Mononuclear cell (primary cell): ENCODE measurements around the gene PWWP2A. TPM values are rescaled to one million over a fixed set of nuclear protein-coding genes. Genes with fewer than 3 reads are reported as not detected.

Experiments
- H3K27me3 ChIP-seq: 2 replicates; pipeline ENCODE4 v1.6.0; 2011; ENCODE audit warnings: low read length, control low read depth; ENCODE audit not compliant: insufficient read depth
- H3K4me1 ChIP-seq: 2 replicates; pipeline ENCODE4 v1.5.1; 2011; ENCODE audit warnings: mild to moderate bottlenecking, low read length, control low read depth; ENCODE audit not compliant: insufficient read depth
- H3K4me3 ChIP-seq: 2 replicates; pipeline ENCODE4 v1.5.1; 2011; ENCODE audit warnings: mild to moderate bottlenecking, low read length, moderate library complexity
- H3K9me3 ChIP-seq: 2 replicates; pipeline ENCODE4 v1.5.1; 2011; ENCODE audit warnings: low read depth, mild to moderate bottlenecking, control low read depth, low read length
- total RNA-seq: library from RNA; depleted of rRNA; stranded (reverse); fragments of >200 nt; gene quantifications from one replicate; pipeline ENCODE4 v1.2.3, GENCODE V29; 2012

PWWP2A gene
- total RNA-seq, 1 donor = 21.8 TPM

- no peaks in the 10 kb centered on the region for H3K9me3 ChIP-seq
- H3K4me1 ChIP-seq = peaks cover 57% of the 10 kb centered on the region
- H3K4me3 ChIP-seq = no peak overlapping the region
- H3K27me3 ChIP-seq = no peaks in the 10 kb centered on the region
Observed at GRCh38 chr5:160096178-160096577, 23.1 kb downstream of the PWWP2A start.

GRCh38 chr5:160092960-160093707 is 26.1 kb downstream of the PWWP2A start:
- H3K9me3 ChIP-seq = no peaks in the 10 kb centered on the region
- H3K27me3 ChIP-seq = no peaks in the 10 kb centered on the region
- no peak overlapping the region for H3K4me3 ChIP-seq
- H3K4me1 ChIP-seq = peaks cover 41% of the 10 kb centered on the region

- H3K4me3 ChIP-seq = no peak overlapping the region
- no peaks in the 10 kb centered on the region for H3K9me3 ChIP-seq
- H3K27me3 ChIP-seq = no peaks in the 10 kb centered on the region
- peaks cover 37% of the 10 kb centered on the region for H3K4me1 ChIP-seq
Observed at GRCh38 chr5:160092514-160092913, 26.7 kb downstream of the PWWP2A start.

GRCh38 chr5:160090059-160090458 is 29.2 kb downstream of the PWWP2A start:
- H3K27me3 ChIP-seq = no peaks in the 10 kb centered on the region

GRCh38 chr5:160089531-160089930 is 29.7 kb downstream of the PWWP2A start:
- H3K27me3 ChIP-seq = no peaks in the 10 kb centered on the region
- no peaks in the 10 kb centered on the region for H3K9me3 ChIP-seq
- H3K4me1 ChIP-seq = peaks cover 30% of the 10 kb centered on the region
- H3K4me3 ChIP-seq = no peak overlapping the region

More at GRCh38 chr5:160090059-160090458, 29.2 kb downstream of the PWWP2A start:
- H3K4me3 ChIP-seq = no peak overlapping the region
- peaks cover 30% of the 10 kb centered on the region for H3K4me1 ChIP-seq
- H3K9me3 ChIP-seq = no peaks in the 10 kb centered on the region

- Histone ChIP-seq H3K9me3 (no peaks in the 10 kb centered on the region), H3K4me1 (peaks cover 29% of the 10 kb centered on the region), H3K4me3 (no peak overlapping the region), H3K27me3 (no peaks in the 10 kb centered on the region)
Observed at GRCh38 chr5:160088805-160089204, 30.4 kb downstream of the PWWP2A start.

- H3K4me3 ChIP-seq = no peak overlapping the region
- no peaks in the 10 kb centered on the region for H3K27me3 ChIP-seq
- H3K4me1 ChIP-seq = peaks cover 13% of the 10 kb centered on the region
- no peaks in the 10 kb centered on the region for H3K9me3 ChIP-seq
Observed at GRCh38 chr5:160087199-160087598, 32.1 kb downstream of the PWWP2A start.

- Histone ChIP-seq H3K27me3 (no peaks in the 10 kb centered on the region), H3K4me3 (no peak overlapping the region), H3K4me1 (peaks cover 3% of the 10 kb centered on the region), H3K9me3 (no peaks in the 10 kb centered on the region)
Observed at GRCh38 chr5:160084144-160084543, 35.1 kb downstream of the PWWP2A start.

GRCh38 chr5:160083501-160083900 is 35.7 kb downstream of the PWWP2A start:
- no peaks in the 10 kb centered on the region for H3K4me1 ChIP-seq
- H3K4me3 ChIP-seq = no peak overlapping the region
- no peaks in the 10 kb centered on the region for H3K27me3 ChIP-seq
- no peaks in the 10 kb centered on the region for H3K9me3 ChIP-seq

- Histone ChIP-seq H3K4me3 (no peak overlapping the region), H3K4me1 (no peaks in the 10 kb centered on the region), H3K27me3 (no peaks in the 10 kb centered on the region), H3K9me3 (no peaks in the 10 kb centered on the region)
Observed at GRCh38 chr5:160082614-160083500, 36.4 kb downstream of the PWWP2A start.

- H3K4me1 ChIP-seq = no peaks in the 10 kb centered on the region
- H3K9me3 ChIP-seq = no peaks in the 10 kb centered on the region
- H3K27me3 ChIP-seq = no peaks in the 10 kb centered on the region
- no peak overlapping the region for H3K4me3 ChIP-seq
Observed at GRCh38 chr5:160081495-160081894, 37.8 kb downstream of the PWWP2A start.

GRCh38 chr5:160079753-160080152 is 39.5 kb downstream of the PWWP2A start:
- H3K4me1 ChIP-seq = no peaks in the 10 kb centered on the region
- H3K4me3 ChIP-seq = no peak overlapping the region
- H3K27me3 ChIP-seq = no peaks in the 10 kb centered on the region
- no peaks in the 10 kb centered on the region for H3K9me3 ChIP-seq

- Histone ChIP-seq H3K4me3 (no peak overlapping the region), H3K4me1 (peaks cover 1% of the 10 kb centered on the region), H3K9me3 (no peaks in the 10 kb centered on the region), H3K27me3 (no peaks in the 10 kb centered on the region)
Observed at GRCh38 chr5:160076997-160077396, 42.3 kb downstream of the PWWP2A start.

- peaks cover 12% of the 10 kb centered on the region for H3K4me1 ChIP-seq
- no peaks in the 10 kb centered on the region for H3K27me3 ChIP-seq
- no peaks in the 10 kb centered on the region for H3K9me3 ChIP-seq
- H3K4me3 ChIP-seq = no peak overlapping the region
Observed at GRCh38 chr5:160075073-160075472, 44.2 kb downstream of the PWWP2A start.

- no peak overlapping the region for H3K4me3 ChIP-seq
- H3K9me3 ChIP-seq = no peaks in the 10 kb centered on the region
- H3K27me3 ChIP-seq = no peaks in the 10 kb centered on the region
- H3K4me1 ChIP-seq = peaks cover 12% of the 10 kb centered on the region
Observed at GRCh38 chr5:160071916-160072315, 47.3 kb downstream of the PWWP2A start.
